Measurements from ENCODE around the gene GPC3. TPM values are rescaled to one million over a fixed set of nuclear protein-coding genes. Genes with fewer than 3 reads are reported as not detected.
"Not testable (repeated sequence)": the region's sequence is repeated elsewhere in the genome, so short reads cannot be mapped to it uniquely, and the experiment has no call there.

Gene GPC3
- total RNA-seq, 2 donors from 2014 or later: 16.9 to 22.7 TPM

DNA sequence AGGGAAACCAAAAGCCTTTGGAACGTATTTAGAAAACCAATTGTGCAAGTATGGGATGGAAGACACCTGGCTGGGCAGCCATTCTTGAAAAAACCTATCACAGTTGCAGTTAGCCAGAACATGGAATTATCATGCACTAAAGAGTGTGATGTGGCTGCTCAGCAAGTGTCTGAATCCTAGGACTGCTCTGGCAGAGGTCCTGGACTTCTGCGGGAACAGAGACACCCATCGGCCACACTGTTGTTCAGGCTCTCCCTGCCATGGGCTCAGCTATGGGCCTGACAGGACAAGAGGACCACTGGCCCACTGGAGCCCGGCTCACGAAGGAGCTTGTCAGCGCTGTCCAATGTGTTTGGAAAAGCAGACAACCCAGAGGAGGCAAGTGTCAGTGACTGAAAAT, 454.4 kb downstream of the GPC3 start:
- intact Hi-C loops (cut with DNase I): no loop called here
- Histone ChIP-seq H3K27ac (no peak overlapping the region), H3K9me3 (no peaks in the 10 kb centered on the region), H3K4me1 (no peaks in the 10 kb centered on the region), H3K4me3 (no peak overlapping the region), H3K36me3 (replicated peaks in 1 of 2; ENCODE audit: insufficient read depth in 1 of 2, low read depth in 2 of 2) (no peaks in the 10 kb centered on the region), H3K27me3 (no peaks in the 10 kb centered on the region)
- 79 to 92% methylated on average over 4 of the region's 6 CpGs for WGBS, 2 donors
- no peak for DNase-seq
- TF ChIP-seq POLR2A (IDR thresholded peaks at IDR 0.05): no peak
- TF ChIP-seq, protein P1, sequence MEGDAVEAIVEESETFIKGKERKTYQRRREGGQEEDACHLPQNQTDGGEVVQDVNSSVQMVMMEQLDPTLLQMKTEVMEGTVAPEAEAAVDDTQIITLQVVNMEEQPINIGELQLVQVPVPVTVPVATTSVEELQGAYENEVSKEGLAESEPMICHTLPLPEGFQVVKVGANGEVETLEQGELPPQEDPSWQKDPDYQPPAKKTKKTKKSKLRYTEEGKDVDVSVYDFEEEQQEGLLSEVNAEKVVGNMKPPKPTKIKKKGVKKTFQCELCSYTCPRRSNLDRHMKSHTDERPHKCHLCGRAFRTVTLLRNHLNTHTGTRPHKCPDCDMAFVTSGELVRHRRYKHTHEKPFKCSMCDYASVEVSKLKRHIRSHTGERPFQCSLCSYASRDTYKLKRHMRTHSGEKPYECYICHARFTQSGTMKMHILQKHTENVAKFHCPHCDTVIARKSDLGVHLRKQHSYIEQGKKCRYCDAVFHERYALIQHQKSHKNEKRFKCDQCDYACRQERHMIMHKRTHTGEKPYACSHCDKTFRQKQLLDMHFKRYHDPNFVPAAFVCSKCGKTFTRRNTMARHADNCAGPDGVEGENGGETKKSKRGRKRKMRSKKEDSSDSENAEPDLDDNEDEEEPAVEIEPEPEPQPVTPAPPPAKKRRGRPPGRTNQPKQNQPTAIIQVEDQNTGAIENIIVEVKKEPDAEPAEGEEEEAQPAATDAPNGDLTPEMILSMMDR (IDR thresholded peaks at IDR 0.05): no peak
- no peak for ATAC-seq

DNA sequence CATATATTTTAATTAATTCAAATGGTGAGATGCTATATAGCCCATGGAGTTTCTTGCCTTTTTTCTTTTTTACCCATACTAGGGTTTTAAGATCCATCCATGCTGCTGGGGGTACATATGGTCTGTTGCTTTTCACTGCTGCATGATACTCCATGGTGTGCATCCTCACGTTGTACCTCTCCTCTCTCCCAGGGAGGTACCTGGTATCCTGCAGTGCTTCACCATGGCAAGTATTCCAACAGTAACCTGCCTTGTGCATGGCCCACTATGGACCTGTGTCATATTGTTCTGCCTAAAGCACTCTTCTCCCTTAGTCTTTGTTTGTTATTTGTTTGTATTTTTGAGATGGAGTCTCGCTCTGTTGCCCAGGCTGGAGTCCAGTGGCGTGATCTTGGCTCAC, 455.8 kb downstream of the GPC3 start:
- no peaks in the 10 kb centered on the region for H3K36me3 ChIP-seq (replicated peaks in 1 of 2; ENCODE audit: insufficient read depth in 1 of 2, low read depth in 2 of 2)
- no peaks in the 10 kb centered on the region for H3K9me3 ChIP-seq
- H3K4me1 ChIP-seq: no peaks in the 10 kb centered on the region
- no peaks in the 10 kb centered on the region for H3K27me3 ChIP-seq
- 84 to 95% methylated on average over 3 of the region's 3 CpGs for WGBS, 2 donors
- intact Hi-C loops (cut with DNase I): no loop called here
- no peak for TF ChIP-seq POLR2A (IDR thresholded peaks at IDR 0.05)
- TF ChIP-seq, protein P1 (IDR thresholded peaks at IDR 0.05): no peak
- ATAC-seq: no peak
- DNase-seq: no peak
- no peak overlapping the region for H3K27ac ChIP-seq
- no peak overlapping the region for H3K4me3 ChIP-seq

DNA sequence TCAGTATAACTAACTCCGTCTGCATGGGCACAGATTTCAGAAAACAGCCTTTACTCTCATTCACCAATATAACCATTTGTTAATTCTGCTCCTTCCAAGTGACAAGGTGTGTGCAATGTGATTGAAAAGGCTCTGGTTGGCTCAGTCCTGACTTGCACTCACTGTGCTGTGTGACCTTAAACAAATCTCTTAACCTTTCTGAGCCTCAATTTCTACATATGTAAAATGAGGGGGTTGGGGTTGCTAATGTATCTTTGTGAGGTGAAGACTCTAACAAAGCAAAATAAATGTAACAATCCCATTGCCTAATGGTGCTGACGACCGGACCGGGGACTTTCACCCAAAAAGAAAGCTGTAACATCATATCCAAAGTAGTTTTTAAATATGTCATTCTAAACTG, 457.6 kb downstream of the GPC3 start:
- Histone ChIP-seq H3K27ac (no peak overlapping the region), H3K4me1 (no peaks in the 10 kb centered on the region), H3K36me3 (replicated peaks in 1 of 2; ENCODE audit: insufficient read depth in 1 of 2, low read depth in 2 of 2) (no peaks in the 10 kb centered on the region), H3K27me3 (no peaks in the 10 kb centered on the region), H3K4me3 (no peak overlapping the region), H3K9me3 (no peaks in the 10 kb centered on the region)
- intact Hi-C loops (cut with DNase I): no loop called here
- DNase-seq: no peak
- 76 to 81% methylated on average over 4 of the region's 4 CpGs for WGBS, 2 donors
- ATAC-seq: no peak
- TF ChIP-seq, protein P1 (IDR thresholded peaks at IDR 0.05): no peak
- TF ChIP-seq POLR2A (IDR thresholded peaks at IDR 0.05): no peak

DNA sequence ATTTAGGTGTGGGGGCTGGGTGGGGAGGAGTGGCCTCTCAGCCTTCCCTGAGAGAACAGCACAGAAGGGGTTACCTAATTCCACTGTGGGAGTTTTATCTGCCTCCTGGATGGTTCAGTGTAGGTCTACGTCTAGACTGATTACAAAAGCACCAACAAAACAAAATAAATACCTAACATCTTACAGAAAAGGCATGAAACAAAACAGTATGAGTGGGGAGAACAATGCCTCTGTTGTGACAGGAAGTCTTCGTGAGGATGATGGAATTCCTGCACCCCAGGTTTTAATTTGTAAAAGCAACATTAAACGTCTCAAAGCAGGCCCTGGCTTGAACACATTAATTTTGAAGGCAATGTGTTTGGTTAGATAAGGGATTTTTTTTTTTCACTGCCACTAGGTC, 458.0 kb downstream of the GPC3 start:
- Histone ChIP-seq H3K4me3 (no peak overlapping the region), H3K27ac (no peak overlapping the region), H3K27me3 (no peaks in the 10 kb centered on the region), H3K4me1 (no peaks in the 10 kb centered on the region), H3K9me3 (no peaks in the 10 kb centered on the region), H3K36me3 (replicated peaks in 1 of 2; ENCODE audit: insufficient read depth in 1 of 2, low read depth in 2 of 2) (no peaks in the 10 kb centered on the region)
- no peak for DNase-seq
- intact Hi-C loops (cut with DNase I): no loop called here
- WGBS, 2 donors: 13 to 36% methylated on average over 3 of the region's 3 CpGs
- TF ChIP-seq, protein P1 (IDR thresholded peaks at IDR 0.05): no peak
- TF ChIP-seq POLR2A (IDR thresholded peaks at IDR 0.05): no peak
- ATAC-seq: no peak

DNA sequence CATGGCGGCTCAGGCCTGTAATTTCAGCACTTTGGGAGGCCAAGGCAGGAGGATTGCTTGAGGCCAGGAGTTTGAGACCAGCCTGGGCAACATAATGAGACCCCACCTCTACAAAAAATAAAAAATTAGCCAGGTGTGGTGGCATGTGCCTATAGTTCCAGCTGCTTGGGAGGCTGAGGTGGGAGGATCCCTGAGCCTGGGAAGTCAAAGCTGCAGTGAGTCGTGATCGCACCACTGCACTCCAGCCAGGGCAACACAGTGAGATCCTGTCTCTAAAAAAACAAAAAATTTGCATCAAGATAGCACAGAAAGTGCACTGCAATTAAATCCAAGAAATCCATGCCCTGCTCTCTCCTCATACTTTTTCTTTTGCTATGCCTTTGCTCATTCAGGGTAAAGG, 458.6 kb downstream of the GPC3 start:
- H3K4me3 ChIP-seq; H3K9me3 ChIP-seq; H3K27ac ChIP-seq; H3K27me3 ChIP-seq; DNase-seq; intact Hi-C loops (cut with DNase I); H3K36me3 ChIP-seq (replicated peaks in 1 of 2; ENCODE audit: insufficient read depth in 1 of 2, low read depth in 2 of 2); ATAC-seq; H3K4me1 ChIP-seq: not testable (repeated sequence)
- 96 to 100% methylated on average over 2 to 3 of the region's 3 CpGs for WGBS, 2 donors
